ENCODE data around the gene TSPAN4. TPM values are rescaled to one million over a fixed set of nuclear protein-coding genes. Genes with fewer than 3 reads are reported as not detected.
A peak's percentile ranks its signal among the peaks of the same experiment; 100 is the strongest.

Gene TSPAN4
- total and polyA plus RNA-seq, 2 donors (not counting 1 experiment from before 2014, with no cell fraction given), result 2.9 to 7.4 TPM

GRCh38 chr11:833114-833791, 9.4 kb upstream of the TSPAN4 start:
- peaks cover 58% of the 10 kb centered on the region for H4K20me1 ChIP-seq (ENCODE audit: control insufficient read depth, insufficient read depth, low read length, poor library complexity, severe bottlenecking)
- no peaks in the 10 kb centered on the region for H3K79me2 ChIP-seq (ENCODE audit: control insufficient read depth, insufficient read depth, low read length)
- no peak overlapping the region for H3K27ac ChIP-seq (ENCODE audit: low read length in 2 of 2)
- ChIA-PET POLR2A (interaction anchor here (0.5 to 6.4 kb wide), 8 partner anchors 10 to 220 kb away, joined by 3 to 57 read pairs (median 4); partner anchors contain the start of genes PNPLA2, POLR2L and TSPAN4), CTCF (interaction anchor here (0.5 to 2.1 kb wide), 3 partner anchors 10 to 1000 kb away, joined by 3 to 6 read pairs (median 3); partner anchors contain the start of gene TSPAN4)
- WGBS (ENCODE audit: insufficient coverage), result 2% methylated on average over 55 of the region's 55 CpGs
- peak overlapping the region; percentile 51 for H3K9ac ChIP-seq (ENCODE audit: low read length)
- intact Hi-C loops (cut with micrococcal nuclease), result loop anchor here (1.0 kb wide), 1 partner anchor 9 kb away; the partner anchor contains the start of genes POLR2L and TSPAN4
- H2AFZ ChIP-seq (ENCODE audit: insufficient read depth, low read depth, low read length, poor library complexity, severe bottlenecking), result peak overlapping the region; percentile 49
- peaks cover 50 to 57% of the 10 kb centered on the region in 2 donors for H3K4me1 ChIP-seq (ENCODE audit: control insufficient read depth in 2 of 2, insufficient read depth in 2 of 2, low read length in 2 of 2)
- ATAC-seq (ENCODE audit: low read depth), result peak; percentile 23
- peak overlapping the region in 4 of 5 experiments; percentile 31 to 58 (median 54) for H3K4me3 ChIP-seq (ENCODE audit: control extremely low read depth in 1 of 5, extremely low read depth in 1 of 5, insufficient read depth in 1 of 5, low read depth in 2 of 5, low read length in 4 of 5)
- peak; percentile 63 for DNase-seq
- TF ChIP-seq EZH2 (IDR thresholded peaks at IDR 0.05; ENCODE audit: borderline replicate concordance, insufficient read depth, low read depth, low read length, poor library complexity, severe bottlenecking) (no peak), CTCF (IDR thresholded peaks at IDR 0.05) (peak; percentile 11)
- peaks cover 0 to 12% (median 0%) of the 10 kb centered on the region in 3 donors for H3K9me3 ChIP-seq (ENCODE audit: control extremely low read depth in 1 of 3, control insufficient read depth in 2 of 3, insufficient read depth in 1 of 3, low read length in 2 of 3)
- H3K27ac Mint-ChIP-seq, result no peak overlapping the region
- H3K27me3 Mint-ChIP-seq, result peaks cover 7% of the 10 kb centered on the region
- peak overlapping the region; percentile 88 for H3K4me2 ChIP-seq (replicated peaks; ENCODE audit: low read depth, low read length, poor library complexity, severe bottlenecking)
- H3K9me3 Mint-ChIP-seq (ENCODE audit: insufficient read depth), result no peaks in the 10 kb centered on the region
- H3K4me3 Mint-ChIP-seq, result peak overlapping the region; percentile 71
- peaks cover 0 to 56% (median 18%) of the 10 kb centered on the region in 4 experiments for H3K27me3 ChIP-seq (replicated peaks in 1 of 4; ENCODE audit: control extremely low read depth in 1 of 4, control insufficient read depth in 3 of 4, insufficient read depth in 4 of 4, low read length in 3 of 4)
- H3K36me3 ChIP-seq (replicated peaks in 1 of 2; ENCODE audit: control extremely low read depth in 1 of 2, control insufficient read depth in 1 of 2, extremely low read depth in 1 of 2, insufficient read depth in 2 of 2, low read length in 1 of 2), result peaks cover 0 to 5% of the 10 kb centered on the region in 2 experiments
- H3K4me1 Mint-ChIP-seq, result peaks cover 39% of the 10 kb centered on the region
